Limb (tissue), 2 donors: ENCODE data around the gene ARFGEF2.
"Not testable (repeated sequence)": the region's sequence is repeated elsewhere in the genome, so short reads cannot be mapped to it uniquely, and the experiment has no call there.

Experiments
- DNase-seq, 2 donors: peaks; one replicate each; pipeline ENCODE4 v3.0.0-alpha.2; 2016; ENCODE audit errors: extremely low spot score in 2 of 2

ARFGEF2 gene

DNA sequence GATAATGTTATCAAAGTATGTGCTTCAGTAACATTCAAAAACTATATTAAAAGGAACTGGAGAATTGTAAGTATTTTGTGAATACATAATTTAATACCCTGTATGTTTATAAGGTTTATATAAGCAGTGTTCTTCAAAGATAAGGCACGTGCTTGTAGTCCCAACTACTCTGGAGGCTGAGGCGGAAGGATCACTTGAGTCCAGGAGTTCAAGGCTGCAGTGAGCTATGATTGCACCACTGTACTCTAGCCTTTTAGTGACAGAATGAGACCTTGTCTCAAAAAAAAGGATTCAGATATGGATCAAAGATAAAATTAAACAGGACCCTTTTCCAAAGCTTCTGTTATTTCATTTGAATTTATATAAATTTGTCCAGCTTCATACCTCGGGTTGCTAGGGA is 141.8 kb downstream of the ARFGEF2 start:
- DNase-seq = no peak

DNA sequence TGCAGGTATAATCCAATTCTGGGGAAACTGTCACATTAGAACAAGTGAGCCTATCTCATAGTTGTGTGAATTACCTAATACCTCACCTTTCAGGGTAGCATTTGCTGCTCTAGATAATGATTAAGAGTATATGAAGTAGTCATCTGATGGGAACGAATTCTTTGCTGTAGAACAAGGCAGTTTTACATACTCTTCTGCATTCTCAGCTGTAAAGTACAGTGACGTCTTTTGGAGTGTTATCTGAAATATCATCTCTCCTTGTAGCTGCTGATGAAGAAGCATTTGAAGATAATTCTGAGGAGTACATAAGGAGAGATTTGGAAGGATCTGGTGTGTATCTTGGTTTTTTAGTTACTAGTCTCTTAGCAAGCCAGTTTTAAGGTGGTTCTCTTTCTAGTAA is 153.0 kb downstream of the ARFGEF2 start:
- DNase-seq = no peak

DNA sequence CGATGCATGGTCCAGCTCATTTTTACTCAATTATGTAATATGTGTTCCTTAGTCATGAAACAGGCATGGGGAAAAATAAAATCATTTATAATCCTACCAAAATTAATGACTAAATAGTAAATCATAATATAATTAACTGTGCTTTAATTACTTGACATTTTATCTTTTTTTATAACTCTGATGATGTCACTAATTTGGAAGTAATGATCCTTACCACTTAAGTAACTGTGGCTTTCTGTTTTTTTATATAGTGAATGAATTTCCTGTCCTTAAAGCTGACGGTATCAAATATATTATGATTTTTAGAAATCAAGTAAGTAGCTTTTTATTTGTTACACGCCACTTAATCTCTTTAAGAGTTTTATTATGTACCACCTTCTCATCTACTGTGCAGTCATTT is 156.8 kb downstream of the ARFGEF2 start:
- no peak for DNase-seq

DNA sequence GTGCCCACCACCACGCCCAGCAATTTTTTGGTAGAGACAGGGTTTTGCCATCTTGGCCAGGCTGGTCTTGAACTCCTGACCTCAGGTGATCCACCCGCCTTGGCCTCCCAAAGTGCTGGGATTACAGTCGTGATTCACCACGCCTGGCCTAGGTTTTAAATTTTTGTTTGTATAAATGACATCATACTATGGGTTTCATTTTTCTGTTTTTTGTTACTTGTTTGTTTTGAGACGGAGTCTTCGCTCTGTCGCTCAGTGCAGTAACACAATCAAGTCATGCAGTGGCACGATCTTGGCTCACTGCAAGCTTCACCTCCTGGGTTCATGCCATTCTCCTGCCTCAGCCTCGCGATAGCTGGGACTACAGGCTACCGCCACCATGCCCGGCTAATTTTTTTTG is 160.8 kb downstream of the ARFGEF2 start:
- not testable (repeated sequence) for DNase-seq
